Measurements from ENCODE around the gene EFCAB6. TPM values are rescaled to one million over a fixed set of nuclear protein-coding genes. Genes with fewer than 3 reads are reported as not detected.

Gene EFCAB6
- total RNA-seq, 3 donors from 2014 or later, result 3.0 to 9.8 (median 5.9) TPM

DNA sequence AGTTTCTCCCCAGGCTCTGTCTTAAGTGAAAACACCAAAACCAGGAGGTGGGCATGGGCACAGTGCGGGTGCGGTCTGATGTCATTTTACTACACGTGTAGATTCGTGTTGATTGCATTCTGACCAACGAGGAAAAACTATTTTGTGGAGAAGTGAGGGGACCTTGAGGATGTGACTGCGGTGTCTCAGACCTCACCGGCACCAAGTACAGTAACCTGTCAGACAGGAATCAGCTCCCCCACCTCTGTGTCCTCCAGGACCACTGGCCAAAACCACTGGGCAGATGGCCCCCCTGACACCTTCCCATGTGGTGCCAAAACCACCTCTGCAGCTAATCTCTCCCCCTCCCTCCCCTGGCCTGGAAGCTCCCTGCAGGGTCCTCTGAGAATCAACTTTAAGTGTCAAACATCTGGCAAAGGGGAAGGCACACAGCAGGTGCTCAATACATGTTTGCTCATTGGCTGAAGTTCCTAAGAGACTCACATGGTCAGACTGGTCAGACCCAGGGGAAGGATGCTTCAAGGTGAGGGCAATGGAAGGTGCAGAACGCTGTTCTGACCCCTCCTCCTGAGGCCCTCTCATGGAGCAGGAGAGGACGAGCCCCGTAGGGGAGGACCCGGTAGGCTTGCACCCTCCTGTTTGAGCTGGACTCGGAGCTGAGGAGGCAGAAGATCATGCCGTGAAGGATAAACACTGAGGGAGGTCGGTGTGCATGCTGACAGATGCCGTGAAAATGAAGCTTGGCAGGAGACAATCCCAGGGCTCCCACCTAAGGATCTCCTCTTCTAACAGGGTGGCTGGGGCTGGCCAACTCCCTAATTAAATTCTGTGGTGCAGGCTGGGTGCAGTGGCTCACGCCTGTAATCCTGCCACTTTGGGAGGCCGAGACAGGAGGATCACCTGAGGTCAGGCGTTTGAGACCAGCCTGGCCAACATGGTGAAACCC, 270.4 kb downstream of the EFCAB6 start:
- no peak for TF ChIP-seq POLR2AphosphoS5 (IDR thresholded peaks at IDR 0.05)
- no peak for TF ChIP-seq POLR2A (IDR thresholded peaks at IDR 0.05)
- TF ChIP-seq, protein P1, sequence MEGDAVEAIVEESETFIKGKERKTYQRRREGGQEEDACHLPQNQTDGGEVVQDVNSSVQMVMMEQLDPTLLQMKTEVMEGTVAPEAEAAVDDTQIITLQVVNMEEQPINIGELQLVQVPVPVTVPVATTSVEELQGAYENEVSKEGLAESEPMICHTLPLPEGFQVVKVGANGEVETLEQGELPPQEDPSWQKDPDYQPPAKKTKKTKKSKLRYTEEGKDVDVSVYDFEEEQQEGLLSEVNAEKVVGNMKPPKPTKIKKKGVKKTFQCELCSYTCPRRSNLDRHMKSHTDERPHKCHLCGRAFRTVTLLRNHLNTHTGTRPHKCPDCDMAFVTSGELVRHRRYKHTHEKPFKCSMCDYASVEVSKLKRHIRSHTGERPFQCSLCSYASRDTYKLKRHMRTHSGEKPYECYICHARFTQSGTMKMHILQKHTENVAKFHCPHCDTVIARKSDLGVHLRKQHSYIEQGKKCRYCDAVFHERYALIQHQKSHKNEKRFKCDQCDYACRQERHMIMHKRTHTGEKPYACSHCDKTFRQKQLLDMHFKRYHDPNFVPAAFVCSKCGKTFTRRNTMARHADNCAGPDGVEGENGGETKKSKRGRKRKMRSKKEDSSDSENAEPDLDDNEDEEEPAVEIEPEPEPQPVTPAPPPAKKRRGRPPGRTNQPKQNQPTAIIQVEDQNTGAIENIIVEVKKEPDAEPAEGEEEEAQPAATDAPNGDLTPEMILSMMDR (IDR thresholded peaks at IDR 0.05), result no peak
- H3K27ac ChIP-seq, result no peak overlapping the region
- no peaks in the 10 kb centered on the region for H3K4me1 ChIP-seq
- no peak overlapping the region for H3K4me3 ChIP-seq
- no peaks in the 10 kb centered on the region for H3K27me3 ChIP-seq
- DNase-seq (ENCODE audit: low spot score in 2 of 2), result no peak
- intact Hi-C loops (cut with DNase I; ENCODE audit: low total_unique reads), result no loop called here
- peaks cover 4 to 5% of the 10 kb centered on the region in 2 donors for H3K9me3 ChIP-seq
- no peaks in the 10 kb centered on the region for H3K36me3 ChIP-seq

DNA sequence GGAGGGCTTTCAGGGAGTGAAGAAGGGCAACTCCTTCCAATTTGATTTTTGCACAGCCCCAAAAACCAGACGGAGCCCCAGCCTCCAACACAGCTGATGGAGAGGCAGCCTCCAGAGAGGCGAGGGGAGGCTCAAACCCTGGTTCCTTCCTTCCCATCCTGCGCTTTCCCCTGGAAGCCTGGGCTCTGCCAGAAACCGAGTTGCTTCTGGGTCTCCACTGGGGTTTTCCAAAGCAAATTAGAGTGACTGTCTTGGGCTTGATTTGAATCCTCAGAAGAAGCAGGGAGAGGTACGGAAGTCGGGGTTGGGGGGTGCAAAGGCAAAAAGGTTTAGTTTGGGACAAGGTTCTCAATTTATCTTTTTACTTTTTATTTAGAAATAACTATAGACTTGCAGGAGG, 271.1 kb downstream of the EFCAB6 start:
- H3K9me3 ChIP-seq, result peaks cover 4 to 6% of the 10 kb centered on the region in 2 donors
- no peak overlapping the region for H3K4me3 ChIP-seq
- no peaks in the 10 kb centered on the region for H3K36me3 ChIP-seq
- TF ChIP-seq, protein P1 (IDR thresholded peaks at IDR 0.05), result no peak
- TF ChIP-seq POLR2A (IDR thresholded peaks at IDR 0.05) (no peak), POLR2AphosphoS5 (IDR thresholded peaks at IDR 0.05) (no peak)
- no peak for DNase-seq (ENCODE audit: low spot score in 2 of 2)
- no peaks in the 10 kb centered on the region for H3K27me3 ChIP-seq
- no peak overlapping the region for H3K27ac ChIP-seq
- H3K4me1 ChIP-seq, result no peaks in the 10 kb centered on the region
- intact Hi-C loops (cut with DNase I; ENCODE audit: low total_unique reads), result no loop called here

DNA sequence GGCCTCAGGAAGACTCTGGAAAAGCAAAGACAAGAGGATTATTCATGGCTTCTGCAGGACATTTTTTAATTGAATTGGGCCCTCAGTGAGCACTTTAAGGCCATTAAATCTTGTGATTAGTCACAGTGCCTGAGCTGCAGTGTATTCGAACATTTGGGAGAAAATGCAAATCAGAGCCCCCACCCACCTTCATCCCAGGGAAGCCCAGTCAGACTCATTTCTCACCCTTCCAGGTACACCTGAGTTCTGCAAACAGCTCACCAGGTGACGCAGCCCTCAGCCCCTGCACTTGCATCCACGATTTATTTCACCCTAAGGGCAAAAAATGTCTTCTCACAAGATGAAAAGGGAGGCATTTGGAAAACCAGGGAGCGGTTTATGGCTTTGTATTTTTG, 271.6 kb downstream of the EFCAB6 start:
- peaks cover 4 to 6% of the 10 kb centered on the region in 2 donors for H3K9me3 ChIP-seq
- no peak for TF ChIP-seq POLR2AphosphoS5 (IDR thresholded peaks at IDR 0.05)
- TF ChIP-seq POLR2A (IDR thresholded peaks at IDR 0.05), result no peak
- TF ChIP-seq, protein P1 (IDR thresholded peaks at IDR 0.05), result no peak
- H3K4me3 ChIP-seq, result no peak overlapping the region
- H3K4me1 ChIP-seq, result no peaks in the 10 kb centered on the region
- intact Hi-C loops (cut with DNase I; ENCODE audit: low total_unique reads), result no loop called here
- H3K36me3 ChIP-seq, result no peaks in the 10 kb centered on the region
- H3K27me3 ChIP-seq, result no peaks in the 10 kb centered on the region
- no peak for DNase-seq (ENCODE audit: low spot score in 2 of 2)
- H3K27ac ChIP-seq, result no peak overlapping the region

DNA sequence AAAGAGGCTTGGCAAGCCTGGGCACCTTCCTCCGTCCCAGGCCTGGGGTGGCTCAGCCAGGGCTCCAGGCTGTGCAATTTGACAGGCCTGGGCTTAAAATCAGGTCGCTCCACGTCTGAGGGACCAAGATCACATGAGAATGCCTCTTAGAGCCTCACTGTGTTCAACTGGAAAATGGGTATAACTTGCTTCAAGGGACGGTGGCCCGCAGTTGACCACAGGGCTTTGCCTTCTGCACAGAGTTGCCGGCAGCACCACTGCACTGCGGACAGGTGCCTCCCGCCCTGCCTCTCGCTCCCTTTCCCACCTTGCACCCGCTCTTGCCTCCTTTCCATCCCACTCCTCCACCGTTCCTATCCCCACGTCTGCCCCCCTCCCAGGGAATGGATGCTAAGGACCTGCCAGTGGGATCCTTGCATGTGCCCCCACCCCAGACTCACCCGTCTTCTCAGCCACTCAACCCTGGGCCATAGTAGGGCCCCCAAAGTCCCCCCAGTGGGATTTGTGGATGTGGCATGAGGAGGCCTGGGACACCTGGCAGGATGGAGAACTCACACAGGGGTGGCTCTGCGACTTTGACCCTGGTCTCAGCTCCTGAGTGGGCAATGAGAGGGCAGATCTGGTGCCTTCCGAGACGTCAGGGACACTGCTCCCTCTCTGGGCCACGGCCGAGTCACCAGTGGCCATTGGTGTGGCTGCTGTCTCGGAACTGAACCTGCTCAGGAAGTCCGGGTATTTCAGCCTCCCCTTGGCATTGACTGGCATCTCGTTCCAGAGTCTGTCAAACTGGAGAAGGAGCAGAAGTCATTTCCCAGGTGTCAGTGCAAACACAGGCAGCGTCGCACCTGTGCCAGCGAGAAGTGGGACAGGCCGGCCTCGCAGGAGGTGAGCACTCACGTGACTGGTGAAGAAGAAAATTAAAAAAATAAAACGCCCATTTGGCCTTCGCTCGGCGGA, 272.3 kb downstream of the EFCAB6 start:
- Histone ChIP-seq H3K27ac (no peak overlapping the region), H3K4me1 (no peaks in the 10 kb centered on the region), H3K4me3 (no peak overlapping the region), H3K9me3 (peaks cover 4 to 6% of the 10 kb centered on the region in 2 donors), H3K36me3 (no peaks in the 10 kb centered on the region), H3K27me3 (no peaks in the 10 kb centered on the region)
- DNase-seq (ENCODE audit: low spot score in 2 of 2), result no peak
- TF ChIP-seq POLR2A (IDR thresholded peaks at IDR 0.05) (no peak), POLR2AphosphoS5 (IDR thresholded peaks at IDR 0.05) (no peak)
- TF ChIP-seq, protein P1 (IDR thresholded peaks at IDR 0.05), result no peak
- intact Hi-C loops (cut with DNase I; ENCODE audit: low total_unique reads), result no loop called here

Data from breast epithelium (tissue), 4 donors.